Ovary (tissue), 3 donors: ENCODE measurements around the gene CELF4.

ENCODE experiments used
- EP300 ChIP-seq: sonication (generic); formaldehyde crosslinking; IDR thresholded peaks from one replicate; pipeline ENCODE4 v1.6.1; 2017; ENCODE audit warnings: antibody characterized with exemption
- POLR2A ChIP-seq: fragments of 450-650 bp; IDR thresholded peaks from one replicate; pipeline ENCODE4 v1.6.1; 2017; ENCODE audit warnings: antibody characterized with exemption, mild to moderate bottlenecking, moderate library complexity
- TF ChIP-seq, protein P1 (sequence below), 3 donors: fragments of 450-650 bp in 2 of 3; fragments of 200-600 bp in 1 of 3; IDR thresholded peaks; one replicate each; pipeline versions ENCODE4 v1.5.1 to v1.8.0; 2016 to 2022; ENCODE audit warnings: antibody characterized with exemption in 3 of 3, mild to moderate bottlenecking in 1 of 3
- donor health status: DM: no; HTN: no; CAD: no.

GRCh38 chr18:37441821-37442220 is 123.8 kb downstream of the CELF4 start:
- TF ChIP-seq, protein P1, sequence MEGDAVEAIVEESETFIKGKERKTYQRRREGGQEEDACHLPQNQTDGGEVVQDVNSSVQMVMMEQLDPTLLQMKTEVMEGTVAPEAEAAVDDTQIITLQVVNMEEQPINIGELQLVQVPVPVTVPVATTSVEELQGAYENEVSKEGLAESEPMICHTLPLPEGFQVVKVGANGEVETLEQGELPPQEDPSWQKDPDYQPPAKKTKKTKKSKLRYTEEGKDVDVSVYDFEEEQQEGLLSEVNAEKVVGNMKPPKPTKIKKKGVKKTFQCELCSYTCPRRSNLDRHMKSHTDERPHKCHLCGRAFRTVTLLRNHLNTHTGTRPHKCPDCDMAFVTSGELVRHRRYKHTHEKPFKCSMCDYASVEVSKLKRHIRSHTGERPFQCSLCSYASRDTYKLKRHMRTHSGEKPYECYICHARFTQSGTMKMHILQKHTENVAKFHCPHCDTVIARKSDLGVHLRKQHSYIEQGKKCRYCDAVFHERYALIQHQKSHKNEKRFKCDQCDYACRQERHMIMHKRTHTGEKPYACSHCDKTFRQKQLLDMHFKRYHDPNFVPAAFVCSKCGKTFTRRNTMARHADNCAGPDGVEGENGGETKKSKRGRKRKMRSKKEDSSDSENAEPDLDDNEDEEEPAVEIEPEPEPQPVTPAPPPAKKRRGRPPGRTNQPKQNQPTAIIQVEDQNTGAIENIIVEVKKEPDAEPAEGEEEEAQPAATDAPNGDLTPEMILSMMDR (IDR thresholded peaks at IDR 0.05), result no peak
- no peak for TF ChIP-seq EP300
- TF ChIP-seq POLR2A, result no peak
